ENCODE measurements around the gene LRRIQ4. TPM values are rescaled to one million over a fixed set of nuclear protein-coding genes. Genes with fewer than 3 reads are reported as not detected.

Gene LRRIQ4
- 0.35 TPM for total RNA-seq

GRCh38 chr3:169812332-169813235, at the start of gene LRRIQ4, which contains the start of gene LRRC34:
Gene LRRIQ4 (plus strand): TSS chr3:169812870. CDS start chr3:169821922, 9,052 bp downstream.
Gene LRRC34 (minus strand): TSS chr3:169812904. CDS start chr3:169812548, 356 bp downstream.

GRCh38 chr3:169764882-169765612, 47.6 kb upstream of the LRRIQ4 start, which contains the start of gene TERC:
Gene TERC (minus strand): TSS chr3:169765060.

GRCh38 chr3:169769287-169770181, 43.1 kb upstream of the LRRIQ4 start, which contains the start of gene ACTRT3:
Gene ACTRT3 (minus strand): TSS chr3:169769561. CDS start chr3:169769520, 41 bp downstream.

GRCh38 chr3:169772897-169773816, 39.5 kb upstream of the LRRIQ4 start, which contains the start of gene MYNN:
Gene MYNN (plus strand): TSS chr3:169773396. CDS start chr3:169774296, 900 bp downstream.

GRCh38 chr3:169869484-169870220, 57.0 kb downstream of the LRRIQ4 start, which contains the start of gene LRRC31:
Gene LRRC31 (minus strand): TSS chr3:169869935. CDS start chr3:169869807, 128 bp downstream.

Other genes starting within 250 kb of the LRRIQ4 start
- 198 TPM for gene MECOM, start 149.2 kb upstream of the LRRIQ4 start, total RNA-seq
- gene TERC, start 47.8 kb upstream of the LRRIQ4 start, total RNA-seq = 608 TPM
- 3.0 TPM for gene ACTRT3, start 43.3 kb upstream of the LRRIQ4 start, total RNA-seq
- 16.8 TPM for gene MYNN, start 39.5 kb upstream of the LRRIQ4 start, total RNA-seq
- 8.3 TPM for gene LRRC34, start within 50 bp of the LRRIQ4 start, total RNA-seq
- gene LRRC31, start 57.1 kb downstream of the LRRIQ4 start, total RNA-seq = not detected
- gene SAMD7, start 98.7 kb downstream of the LRRIQ4 start, total RNA-seq = 0.18 TPM
- 56.0 TPM for gene SEC62, start 153.9 kb downstream of the LRRIQ4 start, total RNA-seq
- 25.9 TPM for gene GPR160, start 225.1 kb downstream of the LRRIQ4 start, total RNA-seq

Measured in metanephros (tissue), 1 donor.